B cell (primary cell): ENCODE measurements around the gene CSF1R. TPM values are rescaled to one million over a fixed set of nuclear protein-coding genes. Genes with fewer than 3 reads are reported as not detected.

Source experiments
- ATAC-seq: fragments of 200-7000 bp; cut with Tn5 transposase; one replicate; pipeline ENCODE4 v1.10.0; 2021; ENCODE audit warnings: low read depth, mild to moderate bottlenecking, moderate number of reproducible peaks, moderate library complexity
- CTCF ChIA-PET: fragments of 350-600 bp; sonication (Branson Sonifier 250); formaldehyde crosslinking; loops from one replicate; lab custom pipeline; 2021; ENCODE audit warnings: antibody characterized with exemption, inconsistent platforms; lab: Charles Lee
- POLR2A ChIA-PET: fragments of 350-600 bp; sonication (Branson Sonifier 250); formaldehyde crosslinking; loops from one replicate; lab custom pipeline; 2021; ENCODE audit warnings: antibody characterized with exemption; lab: Charles Lee
- DNase-seq: peaks from one replicate; pipeline ENCODE4 v3.0.0; 2013
- H2AFZ ChIP-seq: 2 replicates; pipeline ENCODE4 v1.6.1; 2012; ENCODE audit warnings: mild to moderate bottlenecking, low read depth, low read length; ENCODE audit not compliant: insufficient read depth, poor library complexity, severe bottlenecking
- H3K27ac ChIP-seq, 2 donors: 1 replicate in 1 of 2; 2 replicates in 1 of 2; pipeline ENCODE4 v1.5.1; 2012 to 2013; ENCODE audit warnings: low read length in 2 of 2, mild to moderate bottlenecking in 2 of 2, moderate library complexity in 1 of 2
- H3K27me3 ChIP-seq, 4 experiments: fragments of 200-600 bp in 1 of 4; sonication (generic) in 1 of 4; replicated peaks in 1 of 4; 1 replicate in 2 of 4; 2 replicates in 2 of 4; pipeline versions ENCODE4 v1.6.1 to v1.7.0; 2013 to 2016; ENCODE audit warnings: low read length in 3 of 4, mild to moderate bottlenecking in 2 of 4, mixed read lengths in 1 of 4, moderate library complexity in 1 of 4; ENCODE audit not compliant: insufficient read depth in 4 of 4, control insufficient read depth in 3 of 4; ENCODE audit errors: control extremely low read depth in 1 of 4
- H3K36me3 ChIP-seq, 2 experiments: replicated peaks in 1 of 2; 1 replicate in 1 of 2; 2 replicates in 1 of 2; pipeline versions ENCODE4 v1.6.1 to v1.7.1; 2013; ENCODE audit warnings: low read length in 1 of 2; ENCODE audit not compliant: insufficient read depth in 2 of 2, control insufficient read depth in 1 of 2; ENCODE audit errors: control extremely low read depth in 1 of 2, extremely low read depth in 1 of 2
- H3K4me1 ChIP-seq, 2 donors: fragments of 200-600 bp in 1 of 2; sonication (generic) in 1 of 2; 1 replicate in 1 of 2; 2 replicates in 1 of 2; pipeline versions ENCODE4 v1.5.1 to v1.6.1; 2013 to 2017; ENCODE audit warnings: low read length in 2 of 2; ENCODE audit not compliant: control insufficient read depth in 2 of 2, insufficient read depth in 2 of 2
- H3K4me2 ChIP-seq: replicated peaks from 2 replicates; pipeline ENCODE3; 2012; ENCODE audit warnings: mild to moderate bottlenecking, low read depth, low read length; ENCODE audit not compliant: poor library complexity, severe bottlenecking
- H3K4me3 ChIP-seq, 5 experiments: fragments of 200-600 bp in 1 of 5; sonication (generic) in 1 of 5; 1 replicate in 3 of 5; 2 replicates in 2 of 5; pipeline versions ENCODE4 v1.5.1 to v1.7.0; 2011 to 2016; ENCODE audit warnings: low read length in 4 of 5, mild to moderate bottlenecking in 4 of 5, low read depth in 2 of 5, control low read depth in 1 of 5, moderate library complexity in 1 of 5; ENCODE audit not compliant: insufficient read depth in 1 of 5; ENCODE audit errors: control extremely low read depth in 1 of 5, extremely low read depth in 1 of 5
- H3K79me2 ChIP-seq: fragments of 200-600 bp; sonication (generic); one replicate; pipeline ENCODE4 v1.6.0; 2016; ENCODE audit warnings: low read length; ENCODE audit not compliant: control insufficient read depth, insufficient read depth
- H3K9ac ChIP-seq: fragments of 200-600 bp; sonication (generic); 2 replicates; pipeline ENCODE4 v1.6.1; 2017; ENCODE audit warnings: mild to moderate bottlenecking, low read length, moderate library complexity
- H3K9me3 ChIP-seq, 3 donors: one replicate each; pipeline versions ENCODE4 v1.6.1 to v1.7.1; 2013; ENCODE audit warnings: low read length in 2 of 3; ENCODE audit not compliant: control insufficient read depth in 2 of 3, insufficient read depth in 1 of 3; ENCODE audit errors: control extremely low read depth in 1 of 3
- H4K20me1 ChIP-seq: 2 replicates; pipeline ENCODE4 v1.6.0; 2012; ENCODE audit warnings: mild to moderate bottlenecking, low read length; ENCODE audit not compliant: insufficient read depth, control insufficient read depth, poor library complexity, severe bottlenecking
- H3K27ac Mint-ChIP-seq: one replicate; pipeline ENCODE4 v1.8.0; 2021; ENCODE audit warnings: mixed read lengths
- H3K27me3 Mint-ChIP-seq: one replicate; pipeline ENCODE4 v1.8.0; 2021; ENCODE audit warnings: mixed read lengths
- H3K4me1 Mint-ChIP-seq: one replicate; pipeline ENCODE4 v1.8.0; 2021; ENCODE audit warnings: mixed read lengths
- H3K4me3 Mint-ChIP-seq: one replicate; pipeline ENCODE4 v1.8.0; 2021; ENCODE audit warnings: mixed read lengths
- H3K9me3 Mint-ChIP-seq: one replicate; pipeline ENCODE4 v1.8.0; 2022; ENCODE audit warnings: mixed read lengths; ENCODE audit not compliant: insufficient read depth
- CTCF ChIP-seq: fragments of 200-600 bp; IDR thresholded peaks from one replicate; pipeline ENCODE4 v1.8.0; 2022; ENCODE audit warnings: antibody characterized with exemption, mild to moderate bottlenecking
- EZH2 ChIP-seq: IDR thresholded peaks from 2 replicates; pipeline ENCODE4 v1.6.1; 2012; ENCODE audit warnings: borderline replicate concordance, low read depth, mild to moderate bottlenecking, moderate library complexity, low read length; ENCODE audit not compliant: insufficient read depth, poor library complexity, severe bottlenecking
- WGBS: methylation state at CpG from one replicate; pipeline ENCODE4 v1.1.5; 2013; ENCODE audit warnings: missing lambda C conversion rate; ENCODE audit not compliant: insufficient coverage; 5-methylcytosine and 5-hydroxymethylcytosine counted together
- intact Hi-C: fragments of 100-400 bp; cut with micrococcal nuclease; formaldehyde crosslinking; loops from one replicate; pipeline ENCODE4 v1.10.0; 2022
- polyA plus RNA-seq: library from polyadenylated mRNA; depleted of rRNA; stranded (reverse); fragments of >200 nt; gene quantifications from 2 replicates; pipeline ENCODE4 v1.2.3, GENCODE V29; 2012
- total RNA-seq, 2 donors: library from RNA; stranded (reverse); fragments of 120-200 nt in 1 of 2; gene quantifications; 1 replicate in 1 of 2; 2 replicates in 1 of 2; pipeline versions ENCODE4 v1.2.3 to v1.2.4, GENCODE V29; 2013 to 2022

The CSF1R gene
- total and polyA plus RNA-seq, 2 donors (not counting 1 experiment from before 2014, with no cell fraction given), result 1.6 to 2.5 TPM

GRCh38 chr5:150026682-150027172, 59.6 kb downstream of the CSF1R start:
- no peak for DNase-seq
- ATAC-seq, result no peak
- Histone ChIP-seq H3K36me3 (peaks cover 12 to 74% of the 10 kb centered on the region in 2 experiments), H3K4me3 (no peak overlapping the region), H4K20me1 (no peaks in the 10 kb centered on the region), H3K4me1 (no peaks in the 10 kb centered on the region), H3K4me2 (no peak overlapping the region), H3K79me2 (no peaks in the 10 kb centered on the region), H3K9ac (no peak overlapping the region), H3K9me3 (no peaks in the 10 kb centered on the region), H3K27me3 (no peaks in the 10 kb centered on the region), H2AFZ (no peak overlapping the region), H3K27ac (no peak overlapping the region)
- H3K27ac Mint-ChIP-seq, result no peak overlapping the region
- no peaks in the 10 kb centered on the region for H3K9me3 Mint-ChIP-seq
- WGBS, result 100% methylated on average over 4 of the region's 4 CpGs
- POLR2A ChIA-PET, result interaction anchor here (0.6 kb wide), 1 partner anchor 425 kb away, joined by 3 read pairs; no protein-coding TSS in a partner anchor
- intact Hi-C loops, result no loop called here
- H3K4me1 Mint-ChIP-seq, result no peaks in the 10 kb centered on the region
- TF ChIP-seq CTCF, result no peak
- no peak for TF ChIP-seq EZH2
- CTCF ChIA-PET, result no interaction called here
- no peaks in the 10 kb centered on the region for H3K27me3 Mint-ChIP-seq
- no peak overlapping the region for H3K4me3 Mint-ChIP-seq

GRCh38 chr5:150024346-150024984, 61.9 kb downstream of the CSF1R start:
- H3K4me1 Mint-ChIP-seq, result no peaks in the 10 kb centered on the region
- Histone ChIP-seq H3K27me3 (no peaks in the 10 kb centered on the region), H3K4me3 (no peak overlapping the region), H3K9ac (no peak overlapping the region), H3K9me3 (no peaks in the 10 kb centered on the region), H3K36me3 (peaks cover 5 to 72% of the 10 kb centered on the region in 2 experiments), H4K20me1 (no peaks in the 10 kb centered on the region), H3K27ac (no peak overlapping the region), H3K4me1 (no peaks in the 10 kb centered on the region), H3K79me2 (no peaks in the 10 kb centered on the region), H3K4me2 (no peak overlapping the region), H2AFZ (no peak overlapping the region)
- ChIA-PET POLR2A (no interaction called here), CTCF (no interaction called here)
- no peaks in the 10 kb centered on the region for H3K9me3 Mint-ChIP-seq
- H3K4me3 Mint-ChIP-seq, result no peak overlapping the region
- DNase-seq (no peak), ATAC-seq (no peak)
- no peak overlapping the region for H3K27ac Mint-ChIP-seq
- H3K27me3 Mint-ChIP-seq, result no peaks in the 10 kb centered on the region
- no peak for TF ChIP-seq CTCF
- no peak for TF ChIP-seq EZH2
- intact Hi-C loops, result no loop called here
- 76% methylated on average over 3 of the region's 9 CpGs for WGBS
